Keratinocyte (primary cell): Measurements from ENCODE around the gene HOMER3. TPM values are rescaled to one million over a fixed set of nuclear protein-coding genes. Genes with fewer than 3 reads are reported as not detected.

Experiments used
- DNase-seq: peaks from one replicate; pipeline ENCODE4 v3.0.0-alpha.2; 2011; ENCODE audit warnings: low read depth, missing footprints, low spot score
- FAIRE-seq: peaks from 2 replicates; lab custom pipeline; 2011; peaks lifted over from hg19 to GRCh38; lab: Jason Lieb, UNC
- H2AFZ ChIP-seq: 2 replicates; pipeline ENCODE4 v1.6.0; 2012; ENCODE audit warnings: low read length, control low read depth, inconsistent platforms; ENCODE audit not compliant: control insufficient read depth
- H3K27ac ChIP-seq: 2 replicates; pipeline ENCODE4 v1.5.1; 2011; ENCODE audit warnings: low read length; ENCODE audit not compliant: control insufficient read depth, insufficient read depth
- H3K27me3 ChIP-seq: 3 replicates; pipeline ENCODE4 v1.6.0; 2011; ENCODE audit warnings: low read length; ENCODE audit not compliant: control insufficient read depth, insufficient read depth; ENCODE audit errors: extremely low read depth
- H3K36me3 ChIP-seq, 2 experiments: 2 replicates in 1 of 2; 3 replicates in 1 of 2; pipeline ENCODE4 v1.5.1; 2011; ENCODE audit warnings: low read length in 2 of 2, mild to moderate bottlenecking in 1 of 2; ENCODE audit not compliant: control insufficient read depth in 2 of 2, insufficient read depth in 2 of 2; ENCODE audit errors: extremely low read depth in 1 of 2
- H3K4me1 ChIP-seq: 3 replicates; pipeline ENCODE4 v1.5.1; 2011; ENCODE audit warnings: low read length; ENCODE audit not compliant: control insufficient read depth, insufficient read depth; ENCODE audit errors: extremely low read depth
- H3K4me2 ChIP-seq: 3 replicates; pipeline ENCODE4 v1.6.0; 2011; ENCODE audit warnings: low read depth, low read length; ENCODE audit not compliant: control insufficient read depth, insufficient read depth; ENCODE audit errors: extremely low read depth
- H3K4me3 ChIP-seq, 3 experiments: fragments of 200-600 bp in 1 of 3; sonication (generic) in 1 of 3; 2 replicates in 2 of 3; 3 replicates in 1 of 3; pipeline ENCODE4 v1.5.1; 2011 to 2016; ENCODE audit warnings: low read length in 3 of 3, mild to moderate bottlenecking in 3 of 3, control low read depth in 2 of 3, inconsistent platforms in 1 of 3, low read depth in 1 of 3, mixed read lengths in 1 of 3, mixed run types in 1 of 3, moderate library complexity in 1 of 3; ENCODE audit not compliant: control insufficient read depth in 2 of 3, insufficient read depth in 2 of 3; ENCODE audit errors: extremely low read depth in 1 of 3
- H3K79me2 ChIP-seq: 2 replicates; pipeline ENCODE4 v1.6.0; 2012; ENCODE audit warnings: low read length; ENCODE audit not compliant: control insufficient read depth, insufficient read depth
- H3K9ac ChIP-seq: 3 replicates; pipeline ENCODE4 v1.6.0; 2011; ENCODE audit warnings: low read length; ENCODE audit not compliant: control insufficient read depth, insufficient read depth; ENCODE audit errors: extremely low read depth
- H3K9me1 ChIP-seq: 3 replicates; pipeline ENCODE4 v1.6.0; 2011; ENCODE audit warnings: low read length; ENCODE audit not compliant: control insufficient read depth, insufficient read depth; ENCODE audit errors: extremely low read depth
- H3K9me3 ChIP-seq: 2 replicates; pipeline ENCODE4 v1.5.1; 2012; ENCODE audit warnings: low read depth, low read length; ENCODE audit not compliant: control insufficient read depth
- H4K20me1 ChIP-seq: 3 replicates; pipeline ENCODE4 v1.6.0; 2011; ENCODE audit warnings: low read length; ENCODE audit not compliant: control insufficient read depth, insufficient read depth; ENCODE audit errors: extremely low read depth
- EZH2 ChIP-seq: IDR thresholded peaks from one replicate; pipeline ENCODE4 v1.6.1; 2012; ENCODE audit warnings: inconsistent platforms, mild to moderate bottlenecking, low read length, moderate library complexity
- dilution Hi-C: fragments of 300-500 bp; cut with MboI; formaldehyde crosslinking; loops from one replicate; pipeline ENCODE4 v1.7.0; 2020; ENCODE audit warnings: low sequenced_read_pairs; ENCODE audit not compliant: extremely low pct_ligation_motif_present
- polyA plus RNA-seq, 5 experiments: library from polyadenylated mRNA; depleted of rRNA in 3 of 5; stranded (reverse) in 3 of 5; stranded (forward) in 1 of 5; unstranded in 1 of 5; fragments of >200 nt; gene quantifications; 1 replicate in 1 of 5; 2 replicates in 3 of 5; 3 replicates in 1 of 5; pipeline versions ENCODE4 v1.2.1 to v1.2.3, GENCODE V29; 2011 to 2012; ENCODE audit warnings: missing spikeins in 2 of 5, low read depth in 1 of 5, low replicate concordance in 1 of 5
- TF ChIP-seq, protein P1 (sequence below), 3 experiments: IDR thresholded peaks in 1 of 3; conservative IDR thresholded peaks in 1 of 3; optimal IDR thresholded peaks in 1 of 3; 2 replicates in 2 of 3; 3 replicates in 1 of 3; pipeline versions ENCODE3 to v1.5.1; 2011; ENCODE audit warnings: low read length in 3 of 3, mild to moderate bottlenecking in 3 of 3, moderate library complexity in 2 of 3, control low read depth in 1 of 3, inconsistent platforms in 1 of 3; ENCODE audit not compliant: insufficient read depth in 2 of 3; ENCODE audit errors: extremely low read depth in 1 of 3

Gene HOMER3
- polyA plus RNA-seq, 1 donor (not counting 4 experiments of a cell fraction or from before 2014, with no cell fraction given), result 119 TPM

- dilution Hi-C loops, result no loop called here
Observed at GRCh38 chr19:18906605-18907519, 34.2 kb downstream of the HOMER3 start.

GRCh38 chr19:18905513-18906236 lies 35.3 kb downstream of the HOMER3 start:
- no peak for DNase-seq
- H4K20me1 ChIP-seq, result no peaks in the 10 kb centered on the region
- H3K4me2 ChIP-seq, result no peak overlapping the region
- no peaks in the 10 kb centered on the region for H3K27me3 ChIP-seq
- H3K79me2 ChIP-seq, result no peaks in the 10 kb centered on the region
- H3K4me3 ChIP-seq, result no peak overlapping the region
- TF ChIP-seq, protein P1, sequence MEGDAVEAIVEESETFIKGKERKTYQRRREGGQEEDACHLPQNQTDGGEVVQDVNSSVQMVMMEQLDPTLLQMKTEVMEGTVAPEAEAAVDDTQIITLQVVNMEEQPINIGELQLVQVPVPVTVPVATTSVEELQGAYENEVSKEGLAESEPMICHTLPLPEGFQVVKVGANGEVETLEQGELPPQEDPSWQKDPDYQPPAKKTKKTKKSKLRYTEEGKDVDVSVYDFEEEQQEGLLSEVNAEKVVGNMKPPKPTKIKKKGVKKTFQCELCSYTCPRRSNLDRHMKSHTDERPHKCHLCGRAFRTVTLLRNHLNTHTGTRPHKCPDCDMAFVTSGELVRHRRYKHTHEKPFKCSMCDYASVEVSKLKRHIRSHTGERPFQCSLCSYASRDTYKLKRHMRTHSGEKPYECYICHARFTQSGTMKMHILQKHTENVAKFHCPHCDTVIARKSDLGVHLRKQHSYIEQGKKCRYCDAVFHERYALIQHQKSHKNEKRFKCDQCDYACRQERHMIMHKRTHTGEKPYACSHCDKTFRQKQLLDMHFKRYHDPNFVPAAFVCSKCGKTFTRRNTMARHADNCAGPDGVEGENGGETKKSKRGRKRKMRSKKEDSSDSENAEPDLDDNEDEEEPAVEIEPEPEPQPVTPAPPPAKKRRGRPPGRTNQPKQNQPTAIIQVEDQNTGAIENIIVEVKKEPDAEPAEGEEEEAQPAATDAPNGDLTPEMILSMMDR (optimal IDR thresholded peaks at IDR 0.05 in 1 of 3, IDR thresholded peaks at IDR 0.05 in 1 of 3, conservative IDR thresholded peaks at IDR 0.05 in 1 of 3; ENCODE audit: extremely low read depth in 1 of 3, insufficient read depth in 2 of 3, low read length in 3 of 3), result no peak
- no peak for TF ChIP-seq EZH2
- no peak overlapping the region for H2AFZ ChIP-seq
- FAIRE-seq, result no peak
- H3K4me1 ChIP-seq, result no peaks in the 10 kb centered on the region
- no peaks in the 10 kb centered on the region for H3K9me1 ChIP-seq
- peaks cover 23 to 43% of the 10 kb centered on the region in 2 experiments for H3K36me3 ChIP-seq
- H3K27ac ChIP-seq, result no peak overlapping the region
- no peak overlapping the region for H3K9ac ChIP-seq
- H3K9me3 ChIP-seq, result no peaks in the 10 kb centered on the region
- dilution Hi-C loops, result no loop called here

More at GRCh38 chr19:18906605-18907519, 34.2 kb downstream of the HOMER3 start:
- Histone ChIP-seq H3K9me3 (no peaks in the 10 kb centered on the region), H3K79me2 (no peaks in the 10 kb centered on the region), H4K20me1 (no peaks in the 10 kb centered on the region), H3K9ac (no peak overlapping the region), H3K4me3 (no peak overlapping the region), H3K4me2 (no peak overlapping the region), H2AFZ (no peak overlapping the region), H3K36me3 (peaks cover 23 to 47% of the 10 kb centered on the region in 2 experiments), H3K27me3 (no peaks in the 10 kb centered on the region), H3K27ac (no peak overlapping the region), H3K9me1 (no peaks in the 10 kb centered on the region), H3K4me1 (no peaks in the 10 kb centered on the region)
- DNase-seq (no peak), FAIRE-seq (no peak)
- TF ChIP-seq, protein P1 (optimal IDR thresholded peaks at IDR 0.05 in 1 of 3, IDR thresholded peaks at IDR 0.05 in 1 of 3, conservative IDR thresholded peaks at IDR 0.05 in 1 of 3; ENCODE audit: extremely low read depth in 1 of 3, insufficient read depth in 2 of 3, low read length in 3 of 3), result no peak
- no peak for TF ChIP-seq EZH2
